PC-9 (cell line): ENCODE data around the gene ENGASE. TPM values are rescaled to one million over a fixed set of nuclear protein-coding genes. Genes with fewer than 3 reads are reported as not detected.

Experiments
- BruUV-seq: library from RNA; stranded (reverse); fragments of 400-500 nt; replicated peaks from 2 replicates; lab custom pipeline; 2021; lab: Mats Ljungman, UMichigan
- CTCF ChIA-PET: fragments of 300-600 bp; sonication (Branson Sonifier 250); formaldehyde crosslinking; loops from one replicate; lab custom pipeline; 2022; ENCODE audit warnings: antibody characterized with exemption; lab: Charles Lee
- POLR2A ChIA-PET: fragments of 300-600 bp; sonication (Branson Sonifier 250); formaldehyde crosslinking; loops from one replicate; lab custom pipeline; 2022; ENCODE audit warnings: antibody characterized with exemption; ENCODE audit not compliant: unreplicated experiment; lab: Charles Lee
- DNase-seq, 2 experiments: peaks; one replicate each; pipeline versions ENCODE4 v3.0.0 to v3.0.0-alpha.2; 2015 to 2022; ENCODE audit warnings: mixed read lengths in 1 of 2
- H2AFZ ChIP-seq: fragments of 200-600 bp; sonication (generic); 2 replicates; pipeline ENCODE4 v1.8.1; 2017; ENCODE audit warnings: antibody characterized with exemption
- H3F3A ChIP-seq: fragments of 200-600 bp; sonication (generic); 2 replicates; pipeline ENCODE4 v1.8.1; 2017; ENCODE audit warnings: antibody characterized with exemption, mild to moderate bottlenecking, low read depth; ENCODE audit not compliant: insufficient read depth
- H3K27ac ChIP-seq: fragments of 200-600 bp; sonication (generic); 2 replicates; pipeline ENCODE4 v1.6.1; 2016; ENCODE audit warnings: mixed run types
- H3K27me3 ChIP-seq: fragments of 200-600 bp; sonication (generic); 2 replicates; pipeline ENCODE4 v1.6.1; 2016; ENCODE audit warnings: low read depth, mixed run types; ENCODE audit not compliant: insufficient read depth
- H3K36me3 ChIP-seq: fragments of 200-600 bp; sonication (generic); 2 replicates; pipeline ENCODE4 v1.6.1; 2016; ENCODE audit warnings: low read depth, mixed run types
- H3K4me1 ChIP-seq: fragments of 200-600 bp; sonication (generic); replicated peaks from 2 replicates; pipeline ENCODE4 v1.6.1; 2016; ENCODE audit warnings: mixed run types; ENCODE audit not compliant: insufficient read depth
- H3K4me2 ChIP-seq: fragments of 200-600 bp; sonication (generic); 2 replicates; pipeline ENCODE4 v1.6.1; 2017; ENCODE audit warnings: mixed run types
- H3K4me3 ChIP-seq: fragments of 200-600 bp; sonication (generic); 2 replicates; pipeline ENCODE4 v1.6.1; 2016; ENCODE audit warnings: mixed run types
- H3K79me2 ChIP-seq: fragments of 200-600 bp; sonication (generic); 2 replicates; pipeline ENCODE4 v1.6.1; 2017; ENCODE audit warnings: low read depth, mixed run types
- H3K9me2 ChIP-seq: fragments of 200-600 bp; sonication (generic); 2 replicates; pipeline ENCODE4 v1.8.1; 2017; ENCODE audit warnings: mild to moderate bottlenecking; ENCODE audit not compliant: insufficient read depth
- H3K9me3 ChIP-seq: fragments of 200-600 bp; sonication (generic); 2 replicates; pipeline ENCODE4 v1.8.1; 2016; ENCODE audit warnings: low read depth; ENCODE audit not compliant: insufficient read depth
- H4K20me1 ChIP-seq: fragments of 200-600 bp; sonication (generic); 2 replicates; pipeline ENCODE4 v1.8.1; 2017; ENCODE audit not compliant: insufficient read depth
- CTCF ChIP-seq: fragments of 200-600 bp; sonication (generic); conservative IDR thresholded peaks from 2 replicates; pipeline ENCODE4 v1.6.1; 2017; ENCODE audit warnings: mixed run types, antibody characterized with exemption, mild to moderate bottlenecking, moderate library complexity
- EZH2 ChIP-seq: fragments of 200-600 bp; sonication (generic); IDR thresholded peaks from 2 replicates; pipeline ENCODE4 v1.8.0; 2017; ENCODE audit warnings: antibody characterized with exemption, low read depth
- intact Hi-C: fragments of 100-400 bp; cut with micrococcal nuclease; formaldehyde crosslinking; loops from one replicate; pipeline ENCODE4 v1.10.0; 2022; ENCODE audit not compliant: unreplicated experiment
- total RNA-seq: library from RNA; stranded (reverse); gene quantifications from 2 replicates; pipeline ENCODE4 v1.2.3, GENCODE V29; 2021

The ENGASE gene
- total RNA-seq, 1 experiment from 2014 or later, result 15.7 TPM

GRCh38 chr17:79123988-79124387 is 49.4 kb downstream of the ENGASE start:
- Histone ChIP-seq H3K9me2 (no peaks in the 10 kb centered on the region), H3K79me2 (no peaks in the 10 kb centered on the region), H3K4me1 (no peaks in the 10 kb centered on the region), H4K20me1 (no peaks in the 10 kb centered on the region), H3K36me3 (no peaks in the 10 kb centered on the region), H2AFZ (no peak overlapping the region), H3K4me2 (no peak overlapping the region), H3K9me3 (no peaks in the 10 kb centered on the region), H3K27me3 (peaks cover 92% of the 10 kb centered on the region), H3K27ac (no peak overlapping the region), H3K4me3 (no peak overlapping the region), H3F3A (no peaks in the 10 kb centered on the region)
- intact Hi-C loops, result no loop called here
- CTCF ChIA-PET, result no interaction called here
- no peak for TF ChIP-seq CTCF
- TF ChIP-seq EZH2, result no peak
- no peak for DNase-seq
- POLR2A ChIA-PET, result no interaction called here
- BruUV-seq, result no TSS peak

- Histone ChIP-seq H2AFZ (no peak overlapping the region), H3K36me3 (no peaks in the 10 kb centered on the region), H3K27me3 (peaks cover 92% of the 10 kb centered on the region), H3K4me2 (no peak overlapping the region), H3K79me2 (no peaks in the 10 kb centered on the region), H3F3A (no peaks in the 10 kb centered on the region), H3K4me1 (no peaks in the 10 kb centered on the region), H3K9me3 (no peaks in the 10 kb centered on the region), H4K20me1 (no peaks in the 10 kb centered on the region), H3K4me3 (no peak overlapping the region), H3K27ac (no peak overlapping the region), H3K9me2 (no peaks in the 10 kb centered on the region)
- POLR2A ChIA-PET, result no interaction called here
- no peak for DNase-seq
- CTCF ChIA-PET, result no interaction called here
- no peak for TF ChIP-seq EZH2
- TF ChIP-seq CTCF, result no peak
- no TSS peak for BruUV-seq
- intact Hi-C loops, result no loop called here
Measured at GRCh38 chr17:79124513-79125209, 50.0 kb downstream of the ENGASE start.

GRCh38 chr17:79125503-79125902 is 50.9 kb downstream of the ENGASE start:
- TF ChIP-seq CTCF (no peak), EZH2 (no peak)
- Histone ChIP-seq H3F3A (no peaks in the 10 kb centered on the region), H3K4me3 (no peak overlapping the region), H2AFZ (no peak overlapping the region), H3K27me3 (peaks cover 93% of the 10 kb centered on the region), H3K9me3 (no peaks in the 10 kb centered on the region), H3K79me2 (no peaks in the 10 kb centered on the region), H3K4me2 (no peak overlapping the region), H3K9me2 (no peaks in the 10 kb centered on the region), H3K27ac (no peak overlapping the region), H3K36me3 (no peaks in the 10 kb centered on the region), H3K4me1 (no peaks in the 10 kb centered on the region), H4K20me1 (no peaks in the 10 kb centered on the region)
- POLR2A ChIA-PET, result no interaction called here
- CTCF ChIA-PET, result no interaction called here
- BruUV-seq, result no TSS peak
- DNase-seq, result no peak
- intact Hi-C loops, result no loop called here
